Breast epithelium (tissue), 3 donors: ENCODE data around the gene YBX1.

Source experiments
- CTCF ChIP-seq, 3 donors: fragments of 450-650 bp; IDR thresholded peaks; one replicate each; pipeline ENCODE4 v1.5.1; 2016 to 2017; ENCODE audit warnings: antibody characterized with exemption in 3 of 3, mild to moderate bottlenecking in 3 of 3, moderate library complexity in 3 of 3
- POLR2A ChIP-seq: fragments of 450-650 bp; IDR thresholded peaks from one replicate; pipeline ENCODE4 v1.6.1; 2016; ENCODE audit warnings: antibody characterized with exemption, mild to moderate bottlenecking, moderate library complexity

- no peak for TF ChIP-seq CTCF (IDR thresholded peaks at IDR 0.05)
- no peak for TF ChIP-seq POLR2A
Measured at GRCh38 chr1:42733415-42734200, 51.4 kb downstream of the YBX1 start.
